ENCODE results near the gene CZIB.
A peak's percentile ranks its signal among the peaks of the same experiment; 100 is the strongest.

Gene CZIB

DNA sequence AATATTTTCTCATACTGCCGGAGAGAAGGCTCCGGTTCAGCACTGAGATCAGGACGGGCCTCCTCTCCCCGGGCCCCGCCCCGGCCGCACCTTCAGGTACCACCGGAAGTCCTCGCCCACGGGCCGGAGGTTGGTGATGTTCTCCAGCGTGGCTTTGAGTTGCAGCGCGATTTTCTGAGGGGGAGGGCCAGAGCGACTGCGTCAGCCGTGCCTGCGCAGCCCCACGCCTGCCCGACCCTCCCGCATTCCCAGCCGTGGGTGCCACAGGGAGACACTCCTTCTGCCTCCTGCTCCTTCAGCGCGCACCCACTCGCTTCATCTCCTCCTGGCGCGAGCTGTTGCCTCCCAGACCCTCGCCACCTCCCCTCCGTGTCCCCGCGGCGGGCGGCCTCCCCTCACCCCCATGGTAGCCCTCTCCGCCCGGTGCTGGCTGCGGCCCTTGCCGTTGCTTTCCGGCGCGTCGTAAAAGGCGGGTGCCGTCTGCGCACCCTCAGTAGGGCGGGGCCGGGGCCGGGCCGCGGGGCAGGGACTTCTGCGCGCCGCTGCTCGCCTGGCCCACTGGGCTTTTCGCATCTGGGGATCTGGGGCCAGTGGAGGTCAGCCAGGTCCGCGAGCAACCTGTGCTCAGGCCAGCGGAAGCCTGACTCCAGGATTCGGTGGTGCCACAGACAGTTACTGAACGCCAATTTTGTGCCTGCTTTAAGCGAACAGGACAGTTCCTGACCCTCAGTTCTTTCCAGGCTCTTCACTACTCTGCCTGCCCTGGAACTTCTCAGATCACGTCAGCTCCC lies at the start of gene CZIB:
CZIB (minus strand) TSS at position 464 of the 791 bp plus-strand sequence; CDS start at position 405, 59 bp downstream.
- peak; percentile 93 for DNase-seq (ENCODE audit: low spot score)
- TF ChIP-seq, protein P1, sequence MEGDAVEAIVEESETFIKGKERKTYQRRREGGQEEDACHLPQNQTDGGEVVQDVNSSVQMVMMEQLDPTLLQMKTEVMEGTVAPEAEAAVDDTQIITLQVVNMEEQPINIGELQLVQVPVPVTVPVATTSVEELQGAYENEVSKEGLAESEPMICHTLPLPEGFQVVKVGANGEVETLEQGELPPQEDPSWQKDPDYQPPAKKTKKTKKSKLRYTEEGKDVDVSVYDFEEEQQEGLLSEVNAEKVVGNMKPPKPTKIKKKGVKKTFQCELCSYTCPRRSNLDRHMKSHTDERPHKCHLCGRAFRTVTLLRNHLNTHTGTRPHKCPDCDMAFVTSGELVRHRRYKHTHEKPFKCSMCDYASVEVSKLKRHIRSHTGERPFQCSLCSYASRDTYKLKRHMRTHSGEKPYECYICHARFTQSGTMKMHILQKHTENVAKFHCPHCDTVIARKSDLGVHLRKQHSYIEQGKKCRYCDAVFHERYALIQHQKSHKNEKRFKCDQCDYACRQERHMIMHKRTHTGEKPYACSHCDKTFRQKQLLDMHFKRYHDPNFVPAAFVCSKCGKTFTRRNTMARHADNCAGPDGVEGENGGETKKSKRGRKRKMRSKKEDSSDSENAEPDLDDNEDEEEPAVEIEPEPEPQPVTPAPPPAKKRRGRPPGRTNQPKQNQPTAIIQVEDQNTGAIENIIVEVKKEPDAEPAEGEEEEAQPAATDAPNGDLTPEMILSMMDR (IDR thresholded peaks at IDR 0.05; ENCODE audit: extremely low read depth, missing control alignments) = no peak

GRCh38 chr1:53270107-53270506 lies 49.7 kb upstream of the CZIB start:
- peak; percentile 37 for DNase-seq (ENCODE audit: low spot score)
- TF ChIP-seq, protein P1 (IDR thresholded peaks at IDR 0.05; ENCODE audit: extremely low read depth, missing control alignments) = no peak

- no peak for DNase-seq (ENCODE audit: low spot score)
- TF ChIP-seq, protein P1 (IDR thresholded peaks at IDR 0.05; ENCODE audit: extremely low read depth, missing control alignments) = no peak
These were observed 47.3 kb upstream of the CZIB start for GRCh38 chr1:53267761-53268160.

GRCh38 chr1:53266038-53266437 lies 45.6 kb upstream of the CZIB start:
- TF ChIP-seq, protein P1 (IDR thresholded peaks at IDR 0.05; ENCODE audit: extremely low read depth, missing control alignments) = no peak

DNA sequence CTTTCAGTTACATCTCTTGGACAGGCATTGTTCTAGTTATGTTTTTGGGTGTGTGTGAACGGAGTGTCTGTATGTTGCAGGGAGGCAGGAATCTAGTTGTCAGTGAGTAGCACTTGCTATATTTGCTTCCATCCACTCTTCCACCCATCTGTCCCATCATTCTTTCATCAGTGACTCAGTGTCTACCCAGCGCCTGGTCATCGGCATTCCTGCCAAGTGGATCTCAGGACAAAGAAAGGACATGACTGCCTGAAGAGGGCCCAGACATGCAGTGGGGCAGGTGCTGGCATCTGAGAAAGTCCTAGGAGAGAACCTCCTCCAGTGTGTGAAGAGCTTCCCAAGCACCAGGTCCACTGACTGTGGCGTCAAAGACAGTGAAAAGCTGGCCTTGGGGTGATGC lies 45.1 kb upstream of the CZIB start:
- no peak for DNase-seq (ENCODE audit: low spot score)
- TF ChIP-seq, protein P1 (IDR thresholded peaks at IDR 0.05; ENCODE audit: extremely low read depth, missing control alignments) = no peak

More at GRCh38 chr1:53266038-53266437, 45.6 kb upstream of the CZIB start:
- no peak for DNase-seq (ENCODE audit: low spot score)

GRCh38 chr1:53264048-53264447 lies 43.6 kb upstream of the CZIB start:
- no peak for DNase-seq (ENCODE audit: low spot score)
- TF ChIP-seq, protein P1 (IDR thresholded peaks at IDR 0.05; ENCODE audit: extremely low read depth, missing control alignments) = no peak

GRCh38 chr1:53262000-53262399 lies 41.6 kb upstream of the CZIB start:
- DNase-seq (ENCODE audit: low spot score) = no peak
- TF ChIP-seq, protein P1 (IDR thresholded peaks at IDR 0.05; ENCODE audit: extremely low read depth, missing control alignments) = no peak

Data from GM20000 (cell line).